Stimulated activated CD4-positive, alpha-beta T cell treated with anti-CD3 and anti-CD28 coated beads, TNF-alpha, amount 100 ng/mL, for 4 hours (primary cell): Measurements from ENCODE around the gene TLE2.

Experiments
- DNase-seq, 3 experiments: peaks; one replicate each; pipeline ENCODE4 v3.0.0-alpha.2; 2020; ENCODE audit warnings: low read depth in 3 of 3

TLE2 gene

GRCh38 chr19:2952953-2953481 is 76.1 kb downstream of the TLE2 start:
- no peak for DNase-seq

- DNase-seq = peak; percentile 99 to 100 (median 100)
These were observed 78.6 kb downstream of the TLE2 start for GRCh38 chr19:2950286-2951124.

DNA sequence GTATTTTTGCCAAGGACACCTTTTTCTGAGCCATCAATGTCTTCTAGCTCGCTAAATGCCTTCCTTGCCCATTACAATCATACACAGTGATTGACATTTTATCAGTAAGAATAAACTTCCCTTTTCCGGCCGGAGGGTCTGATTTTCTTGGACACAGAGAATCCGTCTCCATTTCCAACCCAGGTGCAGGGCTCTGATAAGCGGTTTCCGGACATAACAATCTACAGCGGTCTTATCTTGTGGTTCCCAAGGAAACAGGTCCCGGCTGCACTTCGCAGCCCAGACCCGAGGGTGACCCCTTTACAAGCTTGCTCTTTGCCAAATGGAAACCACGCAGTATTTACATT is 79.2 kb downstream of the TLE2 start:
- DNase-seq = no peak
